ENCODE measurements around the gene UGGT1.

DNA sequence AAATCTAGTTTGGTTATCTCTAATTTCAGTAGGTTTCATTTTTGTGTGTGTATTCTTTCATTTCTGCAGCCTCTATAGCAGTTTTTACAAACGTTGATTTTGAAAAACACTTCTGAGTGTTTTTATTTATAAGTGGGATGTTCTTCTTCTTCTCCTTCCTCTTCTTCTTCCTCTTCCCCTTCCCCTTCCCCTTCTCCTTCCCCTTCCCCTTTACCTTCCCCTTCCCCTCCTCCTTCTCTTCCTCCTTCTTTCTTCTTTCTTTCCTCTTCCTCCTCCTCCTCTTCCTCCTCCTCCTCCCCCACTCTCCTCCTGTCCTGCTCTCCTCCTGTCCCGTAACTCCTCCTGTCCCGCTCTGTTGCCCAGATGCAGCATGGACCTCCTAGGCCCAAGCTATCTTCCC lies 4.2 kb downstream of the UGGT1 start:
- TF ChIP-seq RBM17 (IDR thresholded peaks at IDR 0.05; ENCODE audit: borderline replicate concordance, low read depth, low read length) = no peak
- no peak for TF ChIP-seq ZNF23 (CRISPR knock-in tag; IDR thresholded peaks at IDR 0.05)
- no peak for TF ChIP-seq CREBBP (IDR thresholded peaks at IDR 0.05; ENCODE audit: low read depth, low read length)
- no peak for TF ChIP-seq ARID2 (IDR thresholded peaks at IDR 0.05)
- TF ChIP-seq, protein P1, sequence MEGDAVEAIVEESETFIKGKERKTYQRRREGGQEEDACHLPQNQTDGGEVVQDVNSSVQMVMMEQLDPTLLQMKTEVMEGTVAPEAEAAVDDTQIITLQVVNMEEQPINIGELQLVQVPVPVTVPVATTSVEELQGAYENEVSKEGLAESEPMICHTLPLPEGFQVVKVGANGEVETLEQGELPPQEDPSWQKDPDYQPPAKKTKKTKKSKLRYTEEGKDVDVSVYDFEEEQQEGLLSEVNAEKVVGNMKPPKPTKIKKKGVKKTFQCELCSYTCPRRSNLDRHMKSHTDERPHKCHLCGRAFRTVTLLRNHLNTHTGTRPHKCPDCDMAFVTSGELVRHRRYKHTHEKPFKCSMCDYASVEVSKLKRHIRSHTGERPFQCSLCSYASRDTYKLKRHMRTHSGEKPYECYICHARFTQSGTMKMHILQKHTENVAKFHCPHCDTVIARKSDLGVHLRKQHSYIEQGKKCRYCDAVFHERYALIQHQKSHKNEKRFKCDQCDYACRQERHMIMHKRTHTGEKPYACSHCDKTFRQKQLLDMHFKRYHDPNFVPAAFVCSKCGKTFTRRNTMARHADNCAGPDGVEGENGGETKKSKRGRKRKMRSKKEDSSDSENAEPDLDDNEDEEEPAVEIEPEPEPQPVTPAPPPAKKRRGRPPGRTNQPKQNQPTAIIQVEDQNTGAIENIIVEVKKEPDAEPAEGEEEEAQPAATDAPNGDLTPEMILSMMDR (IDR thresholded peaks at IDR 0.05 in 2 of 3, conservative IDR thresholded peaks at IDR 0.05 in 1 of 3; ENCODE audit: insufficient read depth in 2 of 3, low read depth in 1 of 3, low read length in 3 of 3) = no peak
- no peak for TF ChIP-seq TAF7 (tag; IDR thresholded peaks at IDR 0.05)
- no peak for TF ChIP-seq GATAD2B (IDR thresholded peaks at IDR 0.05; ENCODE audit: borderline replicate concordance)
- TF ChIP-seq, protein P2, sequence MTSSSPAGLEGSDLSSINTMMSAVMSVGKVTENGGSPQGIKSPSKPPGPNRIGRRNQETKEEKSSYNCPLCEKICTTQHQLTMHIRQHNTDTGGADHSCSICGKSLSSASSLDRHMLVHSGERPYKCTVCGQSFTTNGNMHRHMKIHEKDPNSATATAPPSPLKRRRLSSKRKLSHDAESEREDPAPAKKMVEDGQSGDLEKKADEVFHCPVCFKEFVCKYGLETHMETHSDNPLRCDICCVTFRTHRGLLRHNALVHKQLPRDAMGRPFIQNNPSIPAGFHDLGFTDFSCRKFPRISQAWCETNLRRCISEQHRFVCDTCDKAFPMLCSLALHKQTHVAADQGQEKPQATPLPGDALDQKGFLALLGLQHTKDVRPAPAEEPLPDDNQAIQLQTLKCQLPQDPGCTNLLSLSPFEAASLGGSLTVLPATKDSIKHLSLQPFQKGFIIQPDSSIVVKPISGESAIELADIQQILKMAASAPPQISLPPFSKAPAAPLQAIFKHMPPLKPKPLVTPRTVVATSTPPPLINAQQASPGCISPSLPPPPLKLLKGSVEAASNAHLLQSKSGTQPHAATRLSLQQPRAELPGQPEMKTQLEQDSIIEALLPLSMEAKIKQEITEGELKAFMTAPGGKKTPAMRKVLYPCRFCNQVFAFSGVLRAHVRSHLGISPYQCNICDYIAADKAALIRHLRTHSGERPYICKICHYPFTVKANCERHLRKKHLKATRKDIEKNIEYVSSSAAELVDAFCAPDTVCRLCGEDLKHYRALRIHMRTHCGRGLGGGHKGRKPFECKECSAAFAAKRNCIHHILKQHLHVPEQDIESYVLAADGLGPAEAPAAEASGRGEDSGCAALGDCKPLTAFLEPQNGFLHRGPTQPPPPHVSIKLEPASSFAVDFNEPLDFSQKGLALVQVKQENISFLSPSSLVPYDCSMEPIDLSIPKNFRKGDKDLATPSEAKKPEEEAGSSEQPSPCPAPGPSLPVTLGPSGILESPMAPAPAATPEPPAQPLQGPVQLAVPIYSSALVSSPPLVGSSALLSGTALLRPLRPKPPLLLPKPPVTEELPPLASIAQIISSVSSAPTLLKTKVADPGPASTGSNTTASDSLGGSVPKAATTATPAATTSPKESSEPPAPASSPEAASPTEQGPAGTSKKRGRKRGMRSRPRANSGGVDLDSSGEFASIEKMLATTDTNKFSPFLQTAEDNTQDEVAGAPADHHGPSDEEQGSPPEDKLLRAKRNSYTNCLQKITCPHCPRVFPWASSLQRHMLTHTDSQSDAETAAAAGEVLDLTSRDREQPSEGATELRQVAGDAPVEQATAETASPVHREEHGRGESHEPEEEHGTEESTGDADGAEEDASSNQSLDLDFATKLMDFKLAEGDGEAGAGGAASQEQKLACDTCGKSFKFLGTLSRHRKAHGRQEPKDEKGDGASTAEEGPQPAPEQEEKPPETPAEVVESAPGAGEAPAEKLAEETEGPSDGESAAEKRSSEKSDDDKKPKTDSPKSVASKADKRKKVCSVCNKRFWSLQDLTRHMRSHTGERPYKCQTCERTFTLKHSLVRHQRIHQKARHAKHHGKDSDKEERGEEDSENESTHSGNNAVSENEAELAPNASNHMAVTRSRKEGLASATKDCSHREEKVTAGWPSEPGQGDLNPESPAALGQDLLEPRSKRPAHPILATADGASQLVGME (CRISPR knock-in tag; IDR thresholded peaks at IDR 0.05) = no peak
- no peak for TF ChIP-seq CCAR2 (IDR thresholded peaks at IDR 0.05; ENCODE audit: low read depth, low read length)
